RPMI7951 (cell line): Measurements from ENCODE around the gene KCNAB2. TPM values are rescaled to one million over a fixed set of nuclear protein-coding genes. Genes with fewer than 3 reads are reported as not detected.

Experiments
- DNase-seq: peaks from one replicate; pipeline ENCODE4 v3.0.0-alpha.2; 2012; ENCODE audit warnings: low read depth
- total RNA-seq: library from RNA; depleted of rRNA; stranded (reverse); fragments of >200 nt; shearing (Covaris generic); gene quantifications from 2 replicates; pipeline ENCODE4 v1.2.3, GENCODE V29; 2014

The KCNAB2 gene
- total RNA-seq, 1 experiment from 2014 or later: 4.0 TPM

GRCh38 chr1:6030547-6031261, 15.0 kb upstream of the KCNAB2 start:
- DNase-seq: no peak

DNA sequence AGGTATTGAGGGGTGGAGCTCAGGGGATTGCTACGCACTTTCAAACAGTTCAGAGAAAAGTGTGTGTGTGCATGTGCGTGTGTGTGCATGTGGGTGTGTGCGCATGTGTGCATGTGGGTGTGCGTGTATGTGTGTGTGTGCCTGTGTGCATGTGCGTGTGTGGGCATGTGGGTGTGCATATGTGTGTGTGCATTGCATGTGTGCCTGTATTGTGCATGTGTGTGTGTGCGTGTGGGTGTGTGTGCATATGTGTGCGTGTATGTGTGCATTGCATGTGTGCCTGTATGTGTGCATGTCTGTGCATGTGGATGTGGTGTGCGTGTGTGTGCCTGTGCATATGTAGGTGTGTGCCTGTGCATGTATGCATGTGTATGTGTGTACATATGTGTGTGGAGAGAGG, 12.6 kb upstream of the KCNAB2 start:
- no peak for DNase-seq

GRCh38 chr1:6033986-6034749, 11.5 kb upstream of the KCNAB2 start:
- no peak for DNase-seq

DNA sequence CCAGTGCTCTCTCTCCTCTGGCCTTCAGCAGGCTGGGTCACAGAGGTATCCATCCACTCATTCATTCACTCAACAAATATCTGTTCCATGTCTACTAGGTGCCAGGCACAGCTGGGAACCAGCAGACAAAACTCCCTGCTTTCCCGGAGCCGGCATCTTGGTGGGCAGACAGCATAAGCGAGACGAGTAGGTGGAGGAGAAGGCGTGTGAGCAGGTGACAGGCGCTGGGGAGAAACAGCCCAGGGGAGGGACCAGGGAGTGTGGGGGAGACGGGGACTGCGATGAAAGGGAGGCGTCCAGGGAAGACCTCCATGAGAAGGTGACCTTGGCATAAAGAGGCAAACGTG, 11.0 kb upstream of the KCNAB2 start:
- no peak for DNase-seq

DNA sequence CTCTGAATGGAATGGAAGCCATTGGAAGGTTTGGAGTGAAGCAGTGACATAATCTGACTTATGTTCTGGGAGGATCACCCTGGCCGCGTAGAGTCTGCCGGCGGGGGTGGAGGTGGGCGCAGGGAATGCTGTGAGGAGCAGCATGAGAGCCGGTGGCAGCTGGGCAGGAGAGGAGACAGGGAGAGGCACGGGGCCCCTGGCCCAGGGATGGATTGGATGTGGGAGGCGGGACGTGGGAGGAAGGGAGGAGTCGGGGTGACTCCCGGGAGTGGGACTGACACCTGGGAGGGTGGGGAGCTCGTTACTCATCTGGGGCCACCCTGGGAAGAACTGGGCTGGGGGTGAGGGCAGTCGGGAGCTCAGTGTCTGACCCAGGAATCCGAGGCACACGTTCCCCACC, 10.4 kb upstream of the KCNAB2 start:
- DNase-seq: no peak

DNA sequence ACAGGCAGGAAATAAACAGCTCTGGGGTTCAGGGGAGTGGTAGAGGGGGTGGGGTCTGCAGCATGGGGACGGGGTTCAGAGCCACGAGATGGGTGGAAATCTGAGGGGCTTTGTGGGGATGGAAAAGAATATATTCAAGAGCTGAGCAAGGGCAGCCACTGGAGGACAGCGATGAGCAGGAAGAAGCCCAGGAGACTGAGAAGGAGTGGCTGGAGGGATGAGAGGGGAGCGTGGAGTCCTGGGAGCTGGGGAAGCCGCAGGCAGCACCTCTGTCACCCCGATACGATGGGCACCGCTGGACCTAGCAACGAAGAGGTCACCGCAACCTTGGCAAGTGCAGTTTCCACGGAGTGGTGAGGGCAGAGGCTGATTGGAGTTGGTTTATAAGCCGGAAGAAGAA, 10.0 kb upstream of the KCNAB2 start:
- no peak for DNase-seq

DNA sequence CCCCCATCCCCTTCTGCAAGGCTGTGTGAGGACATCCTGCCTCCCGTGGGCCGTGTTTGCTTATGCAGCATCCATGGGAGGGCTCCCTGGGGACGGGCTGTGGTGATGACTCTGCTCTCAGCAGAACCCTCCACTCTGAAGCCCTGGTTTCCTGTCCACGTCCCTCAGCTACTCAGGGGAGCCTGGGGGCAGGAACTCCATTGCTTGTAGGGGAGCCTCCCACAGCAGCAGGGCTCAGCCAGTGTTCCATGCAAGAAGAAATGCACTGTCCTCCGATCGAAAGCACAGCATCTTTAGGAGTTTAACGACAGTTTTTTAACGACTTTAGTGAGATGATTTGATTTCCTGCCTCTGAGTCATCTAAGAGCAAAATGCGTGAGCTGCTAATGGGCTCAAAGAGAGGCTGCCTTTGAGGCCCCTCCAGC, 8.3 kb upstream of the KCNAB2 start:
- peak; percentile 81 for DNase-seq

GRCh38 chr1:6038603-6039002, 7.1 kb upstream of the KCNAB2 start:
- no peak for DNase-seq

DNA sequence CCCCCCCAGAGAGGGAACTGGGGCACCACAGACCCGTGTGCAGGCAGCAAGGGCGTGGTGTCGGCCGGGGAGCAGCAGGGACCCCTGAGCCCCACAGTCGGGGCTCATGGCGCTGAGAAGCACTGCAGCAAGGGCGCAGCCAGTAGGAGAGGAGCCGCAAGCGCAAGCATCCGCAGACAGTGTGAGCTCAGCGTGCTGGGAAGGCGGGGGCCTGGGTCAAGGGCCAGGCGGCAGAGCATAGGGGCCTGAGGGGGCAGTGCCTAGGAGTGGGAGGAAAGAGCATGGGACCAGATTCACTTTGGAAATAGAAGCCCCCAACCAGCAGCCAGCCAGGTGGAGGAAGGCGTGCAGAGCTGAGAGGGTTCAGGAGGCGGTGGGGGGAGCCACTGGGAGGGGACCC, 6.7 kb upstream of the KCNAB2 start:
- no peak for DNase-seq

DNA sequence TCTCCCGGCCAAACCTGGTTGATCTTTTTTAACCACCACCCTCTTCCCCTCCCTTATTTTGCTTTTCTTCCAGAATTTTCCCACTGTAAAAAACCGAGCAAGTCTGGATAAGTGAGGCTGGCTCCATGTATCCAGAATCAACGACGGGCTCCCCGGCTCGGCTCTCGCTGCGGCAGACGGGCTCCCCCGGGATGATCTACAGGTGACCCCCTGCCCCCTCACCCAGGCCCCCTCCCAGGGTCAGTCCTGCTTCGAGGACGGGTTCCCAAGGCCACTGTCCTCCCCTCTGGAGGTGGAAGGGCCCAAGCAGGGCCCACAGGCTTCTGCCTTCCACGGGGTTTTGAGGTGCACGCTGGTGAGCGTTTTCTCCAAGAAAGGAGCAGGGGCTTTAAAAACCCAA, 5.2 kb upstream of the KCNAB2 start:
- no peak for DNase-seq

GRCh38 chr1:6040861-6041415, 4.8 kb upstream of the KCNAB2 start:
- no peak for DNase-seq

DNA sequence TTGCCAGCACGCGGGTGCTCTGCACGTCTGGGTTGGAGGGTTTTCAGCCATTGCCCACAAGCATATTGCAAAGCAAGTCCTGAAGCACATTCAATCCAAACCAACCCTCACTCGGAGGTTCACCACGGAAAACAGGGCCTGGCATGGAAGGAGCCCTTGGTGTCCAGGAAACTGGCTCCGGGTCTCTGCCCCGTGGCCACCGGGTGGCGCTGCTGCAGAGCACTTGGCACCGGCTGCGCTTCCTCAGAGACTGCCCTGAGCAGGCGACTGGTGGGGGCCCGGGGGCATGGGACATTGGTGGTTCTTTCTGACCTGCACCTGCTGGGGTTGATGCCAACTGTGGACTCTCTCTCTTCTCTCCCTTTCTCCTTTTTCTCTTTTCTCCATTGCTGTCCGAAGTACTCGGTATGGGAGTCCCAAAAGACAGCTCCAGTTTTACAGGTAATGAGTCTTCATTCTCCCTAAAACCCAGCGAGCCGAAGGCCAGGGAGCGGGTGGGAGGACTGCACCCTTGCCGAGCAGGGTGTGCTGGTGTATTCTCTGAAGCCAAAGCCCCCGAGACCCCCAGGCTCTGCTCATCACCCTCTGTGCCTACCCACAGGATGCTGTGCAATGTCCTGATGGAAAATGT, 4.1 kb upstream of the KCNAB2 start:
- no peak for DNase-seq

DNA sequence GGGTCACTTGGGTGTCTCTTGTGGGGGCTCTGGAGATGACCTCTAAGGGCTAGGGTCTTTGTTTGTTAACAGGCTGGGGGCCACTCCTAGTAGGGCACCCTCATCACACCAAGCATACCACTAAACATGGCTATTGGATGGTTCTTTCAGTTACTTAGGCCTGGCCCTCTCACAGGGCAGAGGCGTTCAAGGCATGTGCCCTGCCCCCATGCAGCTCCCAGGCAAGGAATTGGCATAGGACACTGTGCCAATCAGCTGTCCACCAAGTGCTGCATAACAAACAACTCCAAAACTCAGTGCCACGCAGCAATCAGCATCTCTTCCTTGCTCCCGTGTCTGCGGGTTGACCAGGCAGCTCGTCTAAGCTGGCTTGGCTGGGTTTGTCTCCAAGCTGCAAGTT, 2.1 kb upstream of the KCNAB2 start:
- DNase-seq: no peak

DNA sequence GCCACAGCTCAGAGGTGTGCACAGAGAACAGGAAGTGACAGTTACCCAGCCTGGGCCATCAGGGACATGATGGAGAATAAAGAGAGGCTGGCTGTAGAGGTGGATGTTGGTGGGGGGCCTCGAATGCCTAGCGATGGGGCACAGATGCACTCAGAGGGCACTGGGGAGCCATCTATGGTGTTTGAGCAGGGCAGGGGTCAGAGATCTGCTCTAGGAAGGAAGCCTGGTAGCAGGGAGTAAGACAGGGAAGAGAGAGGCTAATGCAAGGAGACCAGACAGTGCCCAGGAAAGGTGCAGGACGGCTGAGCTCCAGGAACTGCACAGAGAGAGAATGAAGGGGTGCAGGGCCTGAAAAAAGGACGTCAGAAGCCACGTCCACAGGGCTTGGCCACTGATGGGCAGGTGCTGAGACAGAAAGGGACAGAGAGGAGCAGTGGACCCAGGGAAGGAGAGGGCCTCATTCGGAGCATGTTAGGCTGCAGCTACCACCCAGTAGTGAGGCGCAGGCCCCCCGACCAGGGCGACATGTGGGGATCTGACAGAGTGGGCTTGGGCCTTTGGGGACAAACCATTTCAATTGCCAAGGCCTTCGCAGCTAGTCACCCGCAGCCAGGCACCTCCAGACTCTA, 1.1 kb upstream of the KCNAB2 start:
- DNase-seq: no peak

GRCh38 chr1:6045110-6045502, 582 bp upstream of the KCNAB2 start:
- DNase-seq: no peak

DNA sequence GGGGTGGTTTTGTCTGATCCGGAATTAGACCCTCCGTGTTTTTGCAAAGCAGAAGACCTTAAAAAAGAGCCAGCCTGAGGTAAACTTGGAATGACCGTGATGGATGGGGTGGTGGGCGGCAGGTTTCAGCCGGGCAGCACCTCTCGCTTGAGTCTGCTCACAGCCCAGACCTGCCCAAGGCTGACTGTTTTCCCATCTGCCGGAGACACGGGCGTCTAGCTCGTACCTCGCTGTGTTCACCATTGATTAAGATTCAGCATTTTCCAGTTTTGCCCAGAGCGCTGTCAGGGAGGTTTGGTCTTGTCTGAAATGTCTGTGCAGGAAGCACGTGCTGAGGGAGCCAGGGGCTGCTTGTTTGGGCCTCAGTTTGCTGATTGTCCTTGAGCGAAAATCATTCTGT, 591 bp downstream of the KCNAB2 start:
- DNase-seq: no peak

GRCh38 chr1:6048179-6048867, 2.6 kb downstream of the KCNAB2 start:
- peak; percentile 81 for DNase-seq

GRCh38 chr1:6049419-6049818, 3.7 kb downstream of the KCNAB2 start:
- no peak for DNase-seq

DNA sequence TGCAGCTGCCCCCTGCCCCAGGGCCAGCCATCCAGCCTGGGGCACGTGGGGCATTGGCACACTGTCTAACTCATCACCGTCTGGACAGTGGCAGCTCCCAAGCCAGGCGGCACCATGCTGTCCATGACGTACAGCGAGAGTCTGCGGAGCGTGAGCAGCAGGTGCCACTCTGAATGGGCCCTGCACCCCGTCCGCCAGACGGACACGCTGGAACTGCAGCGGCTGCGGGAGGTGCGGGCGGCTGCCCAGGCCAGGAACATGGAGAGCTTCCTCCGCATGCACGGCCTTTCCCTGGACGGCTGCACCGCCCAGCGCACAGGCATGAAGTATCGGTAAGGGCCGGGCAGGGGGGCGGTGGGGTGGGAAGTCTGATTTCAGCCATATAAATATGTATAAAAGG, 5.7 kb downstream of the KCNAB2 start:
- no peak for DNase-seq

DNA sequence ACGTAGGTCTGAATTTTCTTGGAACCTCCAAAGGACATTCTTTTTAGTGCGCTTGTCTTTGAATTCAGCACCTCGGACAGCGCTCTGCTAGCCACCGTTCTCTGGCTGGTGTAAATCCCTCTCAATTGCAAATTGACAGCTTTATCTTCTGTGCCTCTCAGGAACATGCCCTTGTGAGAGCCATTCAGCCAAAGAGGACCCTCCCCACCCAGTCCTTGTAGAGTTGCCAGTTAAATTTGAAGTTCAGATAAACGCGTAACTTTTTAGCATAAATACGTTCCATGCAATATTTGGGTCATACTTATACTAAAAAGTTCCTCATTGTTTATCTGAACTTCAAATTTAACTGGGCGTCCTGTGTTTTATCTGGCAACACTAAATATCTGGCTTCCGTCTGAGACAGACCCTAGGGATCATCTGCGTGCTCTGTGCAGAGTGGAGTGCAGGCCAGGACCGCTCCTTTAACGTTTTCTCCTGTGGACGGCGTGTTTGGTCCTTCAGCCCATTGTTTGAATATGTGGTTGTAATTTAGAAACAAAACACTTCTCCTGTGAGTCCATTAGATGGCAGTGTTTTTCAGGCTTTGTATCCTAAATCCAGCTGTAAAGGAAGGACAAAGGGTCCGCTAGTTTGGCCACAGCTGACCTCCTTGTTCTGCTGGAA, 7.0 kb downstream of the KCNAB2 start:
- peak; percentile 58 for DNase-seq

DNA sequence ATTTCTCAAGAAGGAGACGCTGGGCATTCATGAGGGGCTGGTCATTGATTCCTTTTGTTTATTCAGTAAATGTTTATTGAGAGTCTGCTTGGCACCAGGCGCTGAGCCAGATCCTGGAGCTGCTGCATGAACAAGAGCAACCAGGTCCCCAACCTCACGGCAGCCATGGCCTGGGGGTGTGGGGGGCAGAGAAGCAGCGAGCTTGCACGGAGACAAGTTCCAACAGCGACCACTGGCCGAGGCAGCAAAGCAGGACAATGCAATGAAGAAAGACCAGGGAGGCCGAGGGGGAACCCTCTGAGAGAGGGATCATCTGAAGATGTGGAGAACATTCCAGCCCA, 7.5 kb downstream of the KCNAB2 start:
- no peak for DNase-seq
